GM11168 (cell line): ENCODE measurements around the gene INTS1.

Experiments
- in situ Hi-C: fragments of 300-500 bp; cut with MboI; formaldehyde crosslinking; loops from one replicate; pipeline ENCODE4 v1.12.0; 2022; ENCODE audit warnings: low sequenced_read_pairs; ENCODE audit not compliant: unreplicated experiment

The INTS1 gene

DNA sequence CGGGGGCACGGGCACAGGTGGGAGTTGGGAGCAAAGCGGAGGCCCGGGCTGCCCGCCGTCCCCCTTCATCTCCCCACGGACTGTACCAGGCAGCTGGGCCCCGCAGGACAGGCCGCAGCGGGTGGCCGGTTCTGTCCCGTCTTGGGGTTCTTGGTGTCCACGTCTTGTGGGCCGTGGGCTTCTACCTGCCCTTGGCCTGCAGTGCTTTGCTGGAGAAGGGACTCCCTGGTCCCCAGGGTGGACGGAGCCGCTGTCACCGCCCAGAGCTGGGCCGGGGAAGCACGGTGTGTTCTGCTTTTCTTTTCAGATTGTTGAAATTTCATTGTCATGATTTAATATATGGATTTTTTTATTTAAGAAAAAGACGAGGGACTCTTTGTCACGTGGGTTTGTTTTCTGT is 38.1 kb upstream of the INTS1 start:
- in situ Hi-C loops = no loop called here

DNA sequence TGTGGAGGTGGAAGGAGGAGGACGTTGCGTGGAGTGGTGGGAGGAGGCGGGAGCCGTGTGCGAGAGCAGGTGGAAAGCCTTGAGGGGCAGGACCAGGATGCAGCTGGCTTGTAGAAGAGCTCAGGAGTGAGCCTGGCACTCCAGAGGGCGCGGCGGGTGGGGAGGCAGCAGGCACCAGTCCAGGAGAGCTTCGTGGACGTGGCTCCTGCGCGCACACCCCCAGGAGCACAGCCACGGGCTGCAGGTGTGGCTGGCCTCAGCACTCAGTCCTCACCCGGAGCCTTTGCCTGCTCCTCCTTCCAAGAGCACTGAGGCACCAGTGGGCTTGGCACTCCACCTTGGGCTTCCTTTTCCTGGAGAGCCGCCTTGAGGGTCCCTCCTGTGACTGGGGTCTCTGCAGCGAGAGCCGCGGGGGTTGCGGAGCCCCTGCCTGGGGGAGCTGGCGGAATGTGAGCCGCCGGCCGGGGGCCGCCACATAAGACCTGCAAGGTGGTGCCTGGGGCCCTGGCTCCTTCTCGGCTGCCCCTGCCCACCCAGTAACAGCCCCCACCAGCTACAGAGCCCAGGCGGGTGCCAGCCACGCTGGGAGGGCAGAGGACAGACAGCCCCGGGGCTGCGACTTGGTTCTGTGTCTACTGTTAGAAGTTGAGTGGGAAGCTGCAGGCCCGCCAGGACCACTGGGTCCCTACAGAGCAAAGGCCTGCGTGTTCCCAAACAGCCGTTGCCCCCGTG is 37.4 kb upstream of the INTS1 start:
- in situ Hi-C loops = no loop called here

DNA sequence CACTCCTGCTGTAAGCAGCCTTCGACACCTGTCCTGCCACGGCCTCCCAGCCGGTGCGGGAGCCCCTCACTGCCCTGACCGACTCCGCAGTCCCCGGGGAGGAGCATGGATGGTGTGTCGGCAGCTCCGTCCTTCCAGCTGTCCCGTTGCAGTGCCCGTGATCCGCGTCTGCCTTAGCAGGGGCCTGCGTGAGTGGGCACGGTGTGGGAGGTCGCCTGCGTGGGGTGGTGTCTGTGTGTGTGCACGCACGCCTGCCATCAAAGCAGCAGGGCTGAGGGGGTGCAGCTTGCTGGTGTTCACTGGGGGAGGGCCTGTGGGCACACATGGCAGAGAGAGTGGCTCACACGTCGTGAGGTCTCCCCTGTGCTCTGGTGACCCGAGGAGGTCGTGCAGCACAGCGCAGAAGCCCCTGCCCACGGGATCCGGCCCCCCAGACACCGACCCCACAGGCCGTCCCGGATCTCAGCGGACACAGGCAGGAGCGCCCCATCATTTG is 36.6 kb upstream of the INTS1 start:
- in situ Hi-C loops = no loop called here

DNA sequence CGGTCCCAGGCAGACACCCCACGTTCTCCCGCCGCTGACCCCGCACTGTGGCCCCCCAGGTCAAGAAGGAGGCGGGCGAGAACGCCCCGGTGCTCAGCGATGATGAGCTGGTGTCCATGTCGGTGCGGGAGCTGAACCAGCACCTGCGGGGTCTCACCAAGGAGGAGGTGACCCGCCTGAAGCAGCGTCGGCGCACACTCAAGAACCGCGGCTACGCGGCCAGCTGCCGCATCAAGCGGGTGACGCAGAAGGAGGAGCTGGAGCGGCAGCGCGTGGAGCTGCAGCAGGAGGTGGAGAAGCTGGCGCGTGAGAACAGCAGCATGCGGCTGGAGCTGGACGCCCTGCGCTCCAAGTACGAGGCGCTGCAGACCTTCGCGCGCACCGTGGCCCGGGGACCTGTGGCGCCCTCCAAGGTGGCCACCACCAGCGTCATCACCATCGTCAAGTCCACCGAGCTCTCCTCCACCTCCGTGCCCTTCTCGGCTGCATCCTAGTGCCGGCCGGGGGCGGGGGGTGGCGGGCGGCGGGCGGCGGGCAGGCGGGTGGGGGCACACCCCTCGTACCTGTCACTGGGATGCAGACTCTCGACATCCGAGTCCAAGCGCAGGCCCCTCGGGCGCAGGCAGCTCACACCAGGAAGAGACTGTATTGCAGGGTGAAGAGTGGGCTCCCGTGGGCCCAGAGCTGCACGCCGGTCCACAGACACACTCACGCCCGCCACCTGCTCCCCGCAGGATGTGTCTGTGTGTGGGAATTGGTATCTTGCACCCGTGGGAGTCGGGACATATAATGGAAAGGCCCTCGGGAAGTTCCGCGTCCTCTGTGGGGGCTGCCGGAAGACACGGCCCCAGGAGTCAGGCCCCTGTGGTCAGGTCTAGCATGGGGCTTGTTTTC is 35.9 kb upstream of the INTS1 start:
- in situ Hi-C loops = no loop called here

DNA sequence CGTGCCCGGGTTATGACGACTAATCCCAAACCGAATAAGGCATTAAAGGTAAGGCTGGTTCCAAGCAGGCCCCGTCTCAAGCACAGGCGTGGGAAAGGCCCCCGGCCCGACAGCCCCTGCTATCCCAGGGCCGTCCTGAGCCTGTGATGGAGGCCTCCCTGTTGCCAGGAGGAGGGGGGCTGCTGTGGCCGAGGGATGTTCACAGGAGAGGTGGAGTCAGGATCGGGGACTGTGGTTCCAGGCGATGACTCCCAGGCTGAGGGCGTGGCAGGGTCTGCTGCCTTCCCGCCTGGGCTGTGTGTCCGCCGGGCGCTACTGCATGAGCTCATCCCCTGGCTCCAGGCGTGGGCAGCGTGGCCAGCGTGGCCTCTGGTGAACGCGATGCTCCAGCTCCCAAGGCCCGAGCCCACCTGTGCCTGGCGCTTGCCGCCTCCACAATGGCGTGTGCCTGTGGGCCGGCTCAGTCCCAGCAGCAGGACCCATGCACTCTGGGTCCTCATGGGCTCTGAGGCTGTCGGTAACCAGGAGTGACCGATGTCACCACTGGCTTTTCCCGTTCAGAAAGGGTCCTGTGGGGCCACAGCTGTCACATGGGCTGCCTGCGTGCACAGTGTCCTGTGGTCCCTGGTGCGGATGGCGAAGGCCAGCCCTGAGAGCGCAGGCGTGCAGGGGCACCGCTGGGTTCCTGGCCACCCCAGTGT is 35.1 kb upstream of the INTS1 start:
- in situ Hi-C loops = no loop called here

DNA sequence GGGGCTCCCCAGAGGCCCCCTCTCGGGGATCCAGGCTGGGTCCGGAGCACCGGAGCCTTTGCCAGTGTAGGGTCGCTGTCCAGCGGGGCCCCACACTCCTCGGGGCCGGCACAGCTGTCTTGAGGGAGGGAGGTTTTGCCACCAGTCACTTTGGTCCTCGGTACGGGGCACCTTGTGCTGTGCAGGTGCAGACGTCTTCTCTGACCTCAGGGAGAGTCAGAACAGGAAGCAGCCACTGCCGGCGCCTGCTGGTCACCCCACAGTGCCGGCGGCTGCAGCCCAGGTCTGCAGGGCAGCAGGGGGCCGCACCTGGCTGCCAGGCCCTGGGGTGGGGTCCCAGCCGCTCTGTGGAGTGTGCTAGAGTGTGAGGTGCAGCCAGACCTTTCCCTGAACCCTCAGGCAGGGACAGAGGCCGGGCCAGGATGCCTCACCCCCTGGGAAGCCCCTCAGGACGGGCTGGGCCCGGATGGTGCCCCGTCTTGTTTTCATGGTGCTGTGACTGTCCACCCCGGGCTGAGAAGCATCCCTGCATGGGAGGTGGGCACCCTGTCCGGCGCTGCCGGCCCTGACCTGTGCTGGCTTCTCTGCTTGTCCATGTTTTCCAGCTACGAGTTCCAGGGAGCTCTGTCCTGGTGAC is 34.5 kb upstream of the INTS1 start:
- in situ Hi-C loops = no loop called here

DNA sequence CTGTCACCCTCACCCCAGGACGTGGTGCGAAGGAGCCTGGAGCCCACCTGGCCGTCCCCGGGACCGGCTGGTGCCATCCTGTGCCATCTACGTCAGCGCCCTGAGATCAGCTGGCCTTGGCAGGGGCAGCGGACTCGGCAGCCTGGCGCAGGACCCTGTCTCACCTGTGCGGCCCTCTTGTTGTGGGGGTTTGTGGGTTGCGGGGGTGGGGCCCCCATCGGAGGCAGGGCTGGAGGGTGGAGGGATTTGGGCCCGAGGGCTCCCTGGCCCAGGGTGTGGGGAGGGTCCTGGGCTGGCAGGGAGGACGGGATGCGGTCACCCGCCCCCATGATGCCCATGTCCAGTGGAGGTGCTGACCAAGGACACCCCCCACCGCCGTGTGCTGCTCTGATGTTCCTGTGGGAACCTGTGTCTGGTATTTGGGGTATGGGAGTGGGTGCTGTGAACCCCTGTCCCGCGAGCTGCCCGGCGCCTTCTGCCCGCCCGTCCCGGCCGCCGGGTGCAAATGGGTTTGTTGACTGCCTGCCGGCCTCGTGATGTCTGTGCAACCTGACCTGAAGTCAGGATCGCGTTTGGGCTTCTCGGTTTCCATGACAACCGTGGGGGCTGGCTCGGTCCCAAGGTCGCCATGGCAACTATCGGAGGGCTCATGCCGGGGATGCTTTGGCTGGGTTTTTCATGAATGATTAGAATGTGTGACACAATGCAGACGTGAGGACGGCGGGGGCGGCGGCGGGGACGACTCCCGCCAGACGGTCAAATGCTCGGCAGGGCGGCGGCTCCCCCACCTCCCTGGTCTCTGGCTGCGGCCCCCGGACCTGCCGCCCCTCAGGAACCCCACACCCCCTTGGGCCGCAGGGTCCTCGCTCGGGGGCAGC is 33.6 kb upstream of the INTS1 start:
- in situ Hi-C loops = no loop called here

DNA sequence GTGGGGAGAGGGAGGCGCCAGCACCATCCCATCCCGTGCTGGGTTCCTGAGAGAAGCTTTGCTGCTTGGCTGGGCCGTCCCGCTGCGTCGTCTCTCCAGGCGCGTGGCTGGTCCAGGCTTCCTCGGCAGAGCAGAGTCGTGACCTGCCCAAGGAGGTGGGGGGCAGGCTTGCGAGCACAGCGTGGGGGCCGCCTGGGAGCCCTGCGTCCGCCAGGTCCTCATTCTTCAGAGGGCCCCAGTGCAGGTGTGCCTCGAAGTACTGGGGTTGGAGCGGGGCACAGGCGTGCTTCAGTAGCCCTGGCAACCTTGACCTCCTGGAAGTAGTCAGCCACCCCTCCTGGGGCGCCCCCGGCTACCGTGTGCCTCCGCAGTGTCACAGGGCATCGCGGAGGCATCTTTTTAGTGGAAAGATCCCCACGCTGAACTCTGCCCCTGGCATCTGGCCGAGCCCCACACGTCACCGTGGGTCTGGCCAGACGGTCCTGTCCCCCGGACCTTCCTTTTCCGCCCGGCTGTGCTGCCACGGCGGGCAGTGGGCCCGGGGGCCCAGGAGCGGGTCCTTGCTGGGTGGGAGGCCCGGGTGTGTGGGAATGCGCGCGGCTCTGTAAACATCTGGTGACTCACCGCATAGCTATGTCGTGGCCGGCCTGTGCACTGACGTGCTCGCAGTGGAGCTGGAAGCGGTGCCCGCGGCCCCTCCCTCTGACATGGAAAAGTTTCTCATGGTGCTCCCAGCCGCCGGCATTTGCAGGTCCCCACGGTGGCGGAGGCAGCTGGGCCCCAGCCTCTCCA is 32.8 kb upstream of the INTS1 start:
- in situ Hi-C loops = no loop called here

DNA sequence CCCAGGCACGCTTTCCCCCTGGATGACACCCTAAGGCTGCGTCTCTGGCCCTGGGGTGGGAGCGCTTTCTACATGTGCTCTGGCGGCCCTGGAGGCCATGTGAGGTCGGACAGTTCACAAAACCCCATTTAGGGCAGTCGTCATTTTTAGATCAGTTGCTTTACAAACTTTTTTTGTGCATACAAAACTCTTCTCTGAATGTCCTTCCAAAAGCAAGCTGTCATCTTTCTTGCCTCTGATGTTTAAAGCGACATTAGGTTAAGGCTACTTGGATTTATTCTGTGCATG is 32.2 kb upstream of the INTS1 start:
- in situ Hi-C loops = no loop called here

DNA sequence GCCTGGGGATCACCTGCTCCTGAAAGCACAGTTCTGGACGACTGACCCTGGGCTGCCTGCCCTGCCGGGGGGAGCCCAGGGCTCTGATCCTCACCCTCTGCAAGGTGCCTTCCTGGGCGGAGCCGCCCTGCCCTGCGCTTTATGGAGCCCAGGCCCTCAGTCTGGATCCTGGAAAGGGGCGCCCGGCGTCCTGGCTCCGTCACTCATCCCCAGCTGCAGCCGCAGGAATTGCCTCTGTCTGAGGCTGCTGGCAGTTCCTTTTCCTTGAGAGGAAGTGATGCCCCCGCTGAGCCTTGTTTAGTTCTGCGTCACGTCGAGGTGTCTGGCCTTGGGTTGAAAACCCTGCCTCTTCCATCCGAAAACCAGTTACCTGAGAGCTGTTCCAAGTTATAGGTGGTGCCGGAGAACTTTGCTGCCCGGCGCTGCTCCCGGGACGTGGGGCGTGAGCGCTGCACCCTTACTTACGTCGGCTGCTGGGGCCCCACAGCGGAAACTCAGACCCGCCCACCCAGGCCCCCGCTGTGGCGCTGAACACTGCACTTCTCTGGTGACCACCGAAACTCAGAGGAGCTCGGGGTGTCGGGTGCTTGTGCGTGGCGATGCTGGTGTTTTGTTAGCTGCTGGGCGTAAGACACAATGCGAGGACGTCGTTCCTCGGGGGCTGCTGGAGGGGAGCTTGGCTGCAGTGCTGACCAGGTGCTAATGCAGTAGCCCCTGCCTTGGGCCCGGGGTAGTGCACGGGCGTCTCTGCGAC is 31.7 kb upstream of the INTS1 start:
- in situ Hi-C loops = no loop called here

DNA sequence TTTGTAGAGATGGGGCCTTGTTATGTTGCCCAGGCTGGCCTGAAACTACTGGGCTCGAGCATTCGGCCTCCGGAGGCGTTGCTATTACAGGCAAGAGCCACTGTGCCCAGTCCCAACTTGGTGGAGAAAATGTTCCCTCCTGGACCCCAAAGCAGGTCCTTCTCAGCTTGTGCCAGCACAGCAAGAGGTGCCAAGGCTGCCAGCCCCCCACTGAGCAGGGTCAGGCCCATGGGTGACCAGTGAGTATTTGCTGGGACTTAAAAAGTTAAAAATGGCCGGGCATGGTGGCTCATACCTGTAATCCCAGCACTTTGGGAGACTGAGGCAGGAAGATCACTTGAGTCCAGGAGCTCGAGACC is 30.9 kb upstream of the INTS1 start:
- in situ Hi-C loops = no loop called here

DNA sequence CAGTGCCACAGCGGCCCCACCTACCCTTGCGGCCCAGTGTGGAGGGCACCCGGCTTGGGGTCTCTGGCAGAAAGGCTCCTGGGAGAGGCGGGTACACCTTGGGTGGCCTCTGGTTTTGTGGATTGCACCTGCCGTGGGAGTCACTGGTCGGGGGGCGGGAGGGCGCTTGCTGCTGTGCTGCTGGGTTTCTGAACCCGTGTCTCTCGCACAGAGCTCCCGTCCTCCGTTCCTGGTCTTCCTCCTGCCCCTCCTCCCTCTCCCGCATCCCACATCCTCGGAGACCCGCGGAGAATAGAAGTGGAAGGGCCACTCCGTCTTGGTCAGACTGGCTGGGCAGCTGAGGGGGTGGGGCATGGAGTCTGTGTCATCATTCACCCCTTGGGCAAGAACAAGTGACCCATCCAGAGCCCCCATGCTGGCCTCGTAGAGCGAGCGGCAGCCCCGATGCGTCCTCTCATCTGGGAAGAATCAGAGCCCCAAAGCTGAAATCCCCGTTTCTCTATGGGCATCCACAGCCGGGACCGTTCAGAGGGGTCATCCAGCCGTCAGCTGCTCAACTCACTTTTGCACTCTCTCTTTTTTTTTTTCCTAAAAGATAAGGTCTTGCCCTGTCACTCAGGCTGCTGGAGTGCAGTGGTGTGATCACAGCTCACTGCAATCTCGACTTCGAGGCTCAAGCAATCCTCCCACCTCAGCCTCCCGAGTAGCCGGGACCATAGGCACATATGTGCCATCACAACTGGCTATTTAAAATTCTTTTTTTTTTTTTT is 30.3 kb upstream of the INTS1 start:
- in situ Hi-C loops = no loop called here

DNA sequence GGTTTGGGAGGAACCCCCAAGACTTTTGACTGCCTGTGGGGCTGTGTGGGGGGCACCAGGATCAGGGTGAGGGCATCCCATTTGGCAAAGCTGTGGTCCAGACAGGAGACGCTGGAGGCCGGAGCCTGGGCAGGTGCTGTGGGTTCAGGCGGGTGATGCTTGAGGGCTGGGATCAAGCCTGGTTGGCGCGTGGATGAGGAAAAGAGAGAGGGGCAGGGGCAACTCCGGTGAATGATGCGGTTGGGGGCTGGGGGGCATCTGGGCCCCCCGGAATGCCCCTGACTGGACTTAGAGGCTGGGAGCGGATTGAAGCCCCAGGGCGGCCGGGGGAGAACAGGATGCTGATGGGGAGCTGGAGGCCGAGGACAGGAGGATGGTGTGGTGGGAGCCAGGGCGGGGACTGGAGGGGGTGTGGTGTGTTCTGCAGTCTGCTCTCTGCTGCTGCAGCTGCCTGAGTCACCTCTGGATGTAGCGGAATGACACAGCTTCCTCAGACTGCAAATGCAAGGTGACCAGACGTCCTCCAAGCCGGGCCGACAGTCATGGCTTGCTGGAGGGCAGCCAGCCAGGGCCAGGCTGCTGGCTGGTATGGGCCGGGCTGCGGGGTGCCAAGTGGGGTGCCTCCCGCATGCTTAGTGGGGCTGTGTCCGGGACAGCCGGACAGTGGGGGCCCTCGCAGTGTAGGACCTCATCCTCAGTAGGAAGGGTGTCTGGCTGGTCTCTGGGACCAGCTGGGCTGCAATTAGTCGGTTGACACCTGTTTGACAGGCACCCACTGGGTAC is 29.5 kb upstream of the INTS1 start:
- in situ Hi-C loops = no loop called here

DNA sequence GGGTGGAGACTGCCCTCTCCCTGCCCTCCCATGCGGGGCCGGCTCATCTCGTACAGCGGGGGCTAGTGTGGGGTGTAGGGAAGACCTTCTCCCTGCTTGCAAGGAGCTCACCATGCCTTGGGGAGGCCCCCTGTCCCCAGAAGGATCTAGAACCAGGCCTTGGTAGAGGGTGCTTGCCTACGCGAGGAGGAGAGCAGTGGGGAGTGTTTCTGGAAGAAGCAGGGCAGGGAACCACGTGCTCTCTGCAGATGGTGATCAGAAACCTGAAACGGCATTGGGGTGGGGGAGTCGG is 29.0 kb upstream of the INTS1 start:
- in situ Hi-C loops = no loop called here

DNA sequence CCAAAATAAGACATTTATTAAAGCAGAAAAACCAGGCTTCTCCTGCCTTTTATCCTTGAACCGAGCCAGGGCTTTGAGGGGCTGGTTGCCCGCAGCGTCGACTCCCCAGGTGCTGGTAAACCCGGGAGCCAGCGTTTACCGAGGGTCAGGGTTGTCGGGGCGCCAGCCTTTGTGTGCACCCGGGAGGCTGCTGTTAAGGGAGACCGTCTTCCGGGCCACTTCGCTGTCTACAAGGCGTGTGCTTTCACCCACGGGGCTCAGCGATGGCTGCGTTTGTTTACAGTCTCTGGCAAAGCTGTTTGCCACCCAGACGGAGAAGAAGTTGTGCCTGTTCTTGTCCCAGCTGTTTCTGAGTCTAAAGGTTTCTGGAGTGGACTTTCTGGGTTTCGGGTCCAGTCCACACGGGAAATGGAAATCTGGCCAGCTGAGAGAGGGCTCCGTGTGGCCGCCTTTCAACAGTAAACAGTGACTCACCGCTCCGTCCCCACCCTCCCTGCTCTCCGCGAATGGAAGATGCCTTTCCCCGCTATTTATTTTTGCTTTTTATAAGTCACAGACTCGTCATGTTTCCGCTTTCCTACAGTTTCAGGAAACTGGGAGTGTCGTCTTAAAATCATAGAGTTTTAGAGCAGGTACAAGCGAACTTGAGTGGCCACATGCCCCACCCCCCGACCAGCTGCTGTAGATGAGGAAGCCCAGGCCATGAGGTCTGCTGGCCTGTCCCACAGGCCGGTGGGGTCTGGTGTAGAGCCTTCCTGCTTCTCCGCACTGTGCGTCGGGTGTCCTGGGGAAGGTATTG is 28.5 kb upstream of the INTS1 start:
- in situ Hi-C loops = no loop called here

DNA sequence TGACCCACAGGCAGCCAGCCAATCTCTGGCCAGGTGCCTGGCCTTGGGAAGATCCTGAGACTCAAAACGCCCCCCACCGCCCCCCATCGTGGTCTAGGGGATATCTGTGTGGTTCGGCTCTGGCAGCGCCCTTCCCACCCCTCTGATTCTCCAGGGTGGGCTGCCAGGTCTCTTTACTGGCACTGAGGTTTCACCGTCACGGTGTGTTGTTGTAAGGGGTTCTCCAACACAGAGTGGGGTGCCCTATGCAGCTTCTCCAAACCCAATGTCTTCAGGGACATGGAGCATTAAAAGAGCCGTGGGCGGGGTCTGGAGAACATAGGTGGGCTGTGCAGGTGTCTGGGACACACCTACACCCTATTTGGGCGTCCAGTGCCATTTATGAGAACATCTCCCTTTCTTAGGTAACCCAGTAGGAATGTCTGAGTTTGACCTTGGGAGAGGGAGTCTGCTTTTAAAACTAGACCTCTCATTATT is 27.8 kb upstream of the INTS1 start:
- in situ Hi-C loops = no loop called here
